ENCODE results near the gene ABR.

GRCh38 chr17:987931-988330 lies 191.8 kb downstream of the ABR start:
- TF ChIP-seq POLR2A (IDR thresholded peaks at IDR 0.05; ENCODE audit: low read depth, low read length) = no peak
- TF ChIP-seq POLR2AphosphoS5 (IDR thresholded peaks at IDR 0.05; ENCODE audit: low read depth, low read length) = no peak
- TF ChIP-seq PAX5 (IDR thresholded peaks at IDR 0.05; ENCODE audit: insufficient read depth, low read length, severe bottlenecking) = no peak
- TF ChIP-seq SPI1 (IDR thresholded peaks at IDR 0.05; ENCODE audit: low read depth, low read length) = no peak
- TF ChIP-seq POU2F2 (IDR thresholded peaks at IDR 0.05; ENCODE audit: low read depth, low read length) = no peak

All from GM12891 (cell line).